RKO (cell line): Measurements from ENCODE around the gene CFAP410.

Experiments used
- DNase-seq: peaks from one replicate; pipeline ENCODE4 v3.0.0-alpha.2; 2016; ENCODE audit warnings: low spot score

The CFAP410 gene

DNA sequence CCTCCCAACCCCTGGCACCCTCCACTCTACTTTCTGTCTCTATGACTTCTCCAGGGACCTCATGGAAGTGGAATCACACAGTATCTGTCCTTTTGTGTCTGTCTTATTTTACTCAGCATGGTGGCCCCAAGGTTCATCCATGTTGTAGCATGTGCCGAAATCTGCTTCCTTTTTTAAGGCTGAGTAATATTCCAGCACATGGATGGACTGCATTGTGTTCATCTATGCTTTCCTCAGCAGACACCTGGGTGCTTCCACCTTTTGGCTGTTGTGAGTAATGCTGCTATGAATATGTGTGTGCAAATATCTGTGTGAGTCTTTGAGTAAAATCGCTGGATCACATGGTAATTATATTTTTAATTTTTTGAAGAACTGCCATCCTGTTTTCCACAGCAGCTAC is 40.9 kb downstream of the CFAP410 start:
- DNase-seq = no peak

- peak; percentile 85 for DNase-seq
Measured at GRCh38 chr21:44297525-44298290, 41.5 kb downstream of the CFAP410 start.

DNA sequence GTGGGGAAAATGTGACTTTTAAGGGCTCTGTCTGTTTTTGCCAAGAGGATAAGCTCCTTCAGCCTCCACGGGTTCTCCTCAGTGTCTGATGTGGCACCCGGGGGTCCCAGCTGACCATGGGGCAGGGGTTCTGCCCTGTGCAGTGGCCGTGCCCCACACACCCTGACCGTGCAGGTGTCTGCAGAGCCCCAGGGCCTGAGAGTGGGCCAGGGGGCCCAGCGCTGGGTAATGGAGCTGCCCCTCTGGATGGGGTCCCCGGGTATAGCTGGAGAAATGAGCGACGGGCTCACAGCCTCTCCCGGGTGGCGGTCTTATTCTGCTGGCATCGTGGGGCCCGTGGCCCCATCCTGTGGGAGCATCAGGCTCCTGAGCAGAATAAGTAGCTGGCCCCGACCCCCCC is 42.3 kb downstream of the CFAP410 start:
- no peak for DNase-seq

DNA sequence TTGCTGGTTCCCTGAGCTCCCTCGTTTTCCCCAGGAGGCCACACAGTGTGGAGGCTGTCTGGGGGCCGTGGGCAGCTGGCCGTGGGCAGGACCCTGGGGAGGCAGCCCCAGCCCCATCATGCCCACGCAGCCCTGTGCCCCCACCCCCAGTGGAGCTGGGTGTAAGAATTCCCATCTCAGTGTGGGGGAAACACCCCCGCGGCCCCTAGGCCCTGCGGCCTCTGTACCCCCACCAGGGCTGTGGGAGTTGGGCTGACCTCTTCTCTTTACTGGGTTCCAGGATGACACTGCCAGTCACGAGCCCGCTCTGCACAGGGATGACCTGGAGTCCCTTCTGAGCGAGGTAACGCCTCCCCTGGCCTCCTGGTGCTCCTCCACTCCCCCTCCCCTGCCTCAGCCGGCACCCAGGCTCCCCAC is 43.1 kb downstream of the CFAP410 start:
- DNase-seq = no peak

DNA sequence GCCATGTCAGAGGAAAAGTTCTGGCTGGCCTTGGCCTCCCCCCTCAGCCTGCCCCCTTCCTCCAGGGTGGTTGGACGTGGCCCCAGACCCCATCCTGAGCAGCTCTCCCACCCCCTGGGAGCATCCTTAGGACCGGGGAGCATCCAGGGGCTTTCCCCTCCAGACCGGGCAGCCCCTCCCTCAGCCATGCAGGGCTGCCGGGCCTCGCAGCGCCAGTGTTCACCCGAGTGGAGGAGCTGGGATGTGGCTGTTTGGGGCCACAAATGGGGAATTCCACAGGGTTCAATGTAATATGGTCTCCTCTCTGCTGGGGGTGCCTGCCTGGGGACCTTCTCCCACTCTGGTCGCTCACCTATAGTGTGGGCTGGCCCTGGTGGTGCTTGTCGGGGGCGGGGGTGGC is 43.5 kb downstream of the CFAP410 start:
- DNase-seq = no peak

DNA sequence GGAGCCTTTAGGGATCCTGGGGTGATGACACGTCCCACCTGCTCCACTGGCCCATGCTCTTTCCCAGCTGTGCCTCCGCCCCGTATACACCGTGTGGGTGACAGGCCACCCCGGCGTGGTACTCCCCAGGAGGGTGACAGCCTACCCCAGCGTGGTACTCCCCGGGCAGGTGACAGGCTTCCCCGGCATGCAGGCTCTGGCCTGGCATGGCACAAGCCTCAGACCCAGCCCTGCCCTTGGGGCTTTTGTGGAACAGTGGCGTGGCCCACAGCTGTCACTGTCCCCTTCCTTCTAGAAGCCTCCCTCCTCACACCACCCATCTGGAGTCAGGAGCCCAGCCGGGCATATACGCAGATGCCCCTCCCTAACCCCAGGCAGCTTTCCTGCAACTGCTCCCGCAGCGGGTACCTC is 44.0 kb downstream of the CFAP410 start:
- no peak for DNase-seq

GRCh38 chr21:44294391-44295162 is 44.6 kb downstream of the CFAP410 start:
- DNase-seq = no peak

- DNase-seq = no peak
Measured at GRCh38 chr21:44293551-44294231, 45.5 kb downstream of the CFAP410 start.

DNA sequence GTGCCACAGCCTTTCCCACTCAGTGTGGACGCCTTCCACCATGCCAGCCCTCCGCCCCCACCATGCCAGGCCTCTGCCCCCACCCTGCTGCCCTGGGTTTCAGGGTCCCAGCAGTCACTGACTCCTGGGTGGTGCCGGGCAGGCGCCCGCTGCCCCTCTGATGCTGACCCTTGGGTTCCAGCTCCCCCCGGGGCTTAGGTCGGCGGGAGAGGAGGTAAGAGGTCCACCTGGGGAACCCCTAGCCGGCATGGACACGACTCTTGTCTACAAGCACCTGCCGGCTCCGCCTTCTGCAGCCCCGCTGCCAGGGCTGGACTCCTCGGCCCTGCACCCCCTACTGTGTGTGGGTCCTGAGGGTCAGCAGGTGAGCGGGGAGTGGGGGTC is 46.4 kb downstream of the CFAP410 start:
- DNase-seq = no peak

DNA sequence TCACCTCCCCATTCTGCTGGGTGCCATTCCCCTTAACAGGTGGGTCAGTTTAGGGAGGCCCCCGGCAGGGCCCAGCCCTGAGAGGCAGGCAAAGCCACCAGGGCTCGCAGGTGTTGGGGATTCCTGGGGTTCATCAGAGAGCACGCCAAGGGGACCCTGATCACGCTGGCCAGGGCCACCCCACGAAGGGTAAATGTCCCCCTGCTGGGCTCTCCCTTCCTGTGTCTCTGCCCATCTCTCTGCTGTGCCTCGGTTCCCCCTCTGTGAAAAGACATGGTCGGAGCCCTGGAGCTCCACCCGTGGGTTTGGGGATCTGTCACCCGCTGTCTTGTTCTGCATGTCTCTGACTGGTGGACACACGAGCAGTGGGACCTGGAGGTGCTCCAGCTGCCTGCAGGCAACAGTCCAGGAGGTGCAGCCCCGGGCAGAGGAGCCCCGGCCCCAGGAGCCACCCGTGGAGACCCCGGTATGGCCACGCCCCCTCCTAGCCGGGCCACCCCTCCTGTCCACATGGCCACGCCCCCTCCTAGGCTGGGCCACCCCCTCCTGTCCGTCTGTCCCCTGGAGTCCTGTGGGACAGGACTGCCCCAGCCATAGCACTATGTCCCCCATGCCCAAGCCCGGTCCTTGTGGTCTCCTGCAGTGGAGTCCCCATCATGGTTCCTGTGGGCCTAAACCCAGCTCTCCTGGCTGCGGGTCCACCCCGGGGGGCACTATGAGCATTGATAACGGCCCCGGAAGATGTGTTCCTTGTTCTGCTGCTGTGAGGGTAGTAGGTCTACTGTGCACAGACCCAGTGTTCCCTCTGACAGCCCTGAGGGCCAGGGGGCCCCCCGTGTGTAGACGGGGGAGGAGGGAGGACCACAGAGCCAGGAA is 47.0 kb downstream of the CFAP410 start:
- no peak for DNase-seq

DNA sequence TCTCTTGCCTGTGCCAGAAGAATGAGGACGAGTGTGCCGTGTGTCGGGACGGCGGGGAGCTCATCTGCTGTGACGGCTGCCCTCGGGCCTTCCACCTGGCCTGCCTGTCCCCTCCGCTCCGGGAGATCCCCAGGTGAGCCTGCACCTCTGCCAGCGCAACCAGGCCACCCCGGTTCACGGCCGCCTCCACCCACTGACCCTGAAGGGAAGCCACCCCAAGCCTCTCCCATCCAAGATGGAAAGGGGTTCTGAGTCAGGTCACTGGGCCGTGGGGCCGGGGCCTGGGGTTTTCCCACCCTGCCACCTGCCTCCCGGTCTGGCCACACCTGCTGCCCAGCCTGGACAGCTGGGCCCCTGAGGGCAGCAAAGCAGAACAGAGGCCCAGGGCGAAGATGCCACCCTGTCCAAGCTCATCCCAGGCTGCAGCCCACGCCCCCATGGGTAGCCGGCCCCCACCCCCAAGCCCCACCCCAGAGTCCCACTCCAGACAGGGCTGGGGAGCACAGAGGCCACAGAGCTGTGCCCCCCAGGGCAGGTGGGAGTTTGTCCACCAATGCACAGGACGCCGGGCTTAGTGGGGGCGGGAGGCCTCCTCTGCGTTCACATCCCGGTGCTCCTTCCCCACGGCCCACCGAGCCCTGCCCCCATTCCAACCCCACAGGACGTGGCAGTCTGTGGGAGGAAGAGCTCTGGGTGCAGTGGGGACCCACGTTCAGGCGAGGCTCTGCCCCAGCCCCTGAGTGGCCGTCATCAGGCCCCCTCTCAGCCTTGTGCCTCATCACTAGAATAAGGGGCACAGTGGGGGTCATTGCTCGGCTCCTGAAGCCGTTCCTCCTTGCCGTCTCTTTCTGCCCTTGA is 47.9 kb downstream of the CFAP410 start:
- DNase-seq = no peak

DNA sequence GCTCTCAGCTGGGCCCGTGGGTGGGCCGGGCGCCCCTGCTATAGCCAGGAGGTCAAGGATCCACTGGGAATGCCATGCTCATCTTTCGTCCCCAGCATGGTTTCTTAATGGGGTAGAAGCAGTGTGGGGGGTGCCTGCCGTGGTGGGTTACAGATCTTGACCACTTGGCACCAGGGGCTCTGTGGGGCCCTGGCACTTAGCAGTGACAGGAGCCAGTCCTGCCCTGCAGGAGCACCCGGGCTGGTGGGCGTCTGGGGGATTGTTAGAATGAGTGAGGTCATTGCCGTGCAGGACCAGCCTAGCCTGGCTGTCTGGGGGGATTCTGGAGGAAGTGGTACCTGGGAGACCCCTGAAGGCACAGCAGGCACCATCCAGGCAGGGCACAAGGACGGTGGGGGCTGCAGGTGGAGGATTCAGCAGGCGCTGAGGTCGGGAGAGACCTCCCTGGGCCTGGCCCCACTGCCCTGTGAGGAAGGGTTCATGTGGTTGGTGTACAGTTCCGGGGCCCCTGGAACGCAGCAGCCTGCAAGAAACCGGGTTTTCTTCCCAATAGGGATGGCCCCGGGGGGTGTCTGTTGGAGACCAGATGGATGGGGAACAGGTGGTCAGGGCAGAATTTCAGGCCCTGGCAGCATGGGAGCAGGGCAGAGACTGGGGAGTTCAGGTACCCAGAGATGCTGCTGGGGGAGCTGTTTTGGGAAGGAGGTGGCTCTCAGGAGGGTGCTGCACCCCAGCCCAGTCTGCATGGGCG is 48.7 kb downstream of the CFAP410 start:
- no peak for DNase-seq

- DNase-seq = no peak
Measured at GRCh38 chr21:44289381-44290010, 49.7 kb downstream of the CFAP410 start.

DNA sequence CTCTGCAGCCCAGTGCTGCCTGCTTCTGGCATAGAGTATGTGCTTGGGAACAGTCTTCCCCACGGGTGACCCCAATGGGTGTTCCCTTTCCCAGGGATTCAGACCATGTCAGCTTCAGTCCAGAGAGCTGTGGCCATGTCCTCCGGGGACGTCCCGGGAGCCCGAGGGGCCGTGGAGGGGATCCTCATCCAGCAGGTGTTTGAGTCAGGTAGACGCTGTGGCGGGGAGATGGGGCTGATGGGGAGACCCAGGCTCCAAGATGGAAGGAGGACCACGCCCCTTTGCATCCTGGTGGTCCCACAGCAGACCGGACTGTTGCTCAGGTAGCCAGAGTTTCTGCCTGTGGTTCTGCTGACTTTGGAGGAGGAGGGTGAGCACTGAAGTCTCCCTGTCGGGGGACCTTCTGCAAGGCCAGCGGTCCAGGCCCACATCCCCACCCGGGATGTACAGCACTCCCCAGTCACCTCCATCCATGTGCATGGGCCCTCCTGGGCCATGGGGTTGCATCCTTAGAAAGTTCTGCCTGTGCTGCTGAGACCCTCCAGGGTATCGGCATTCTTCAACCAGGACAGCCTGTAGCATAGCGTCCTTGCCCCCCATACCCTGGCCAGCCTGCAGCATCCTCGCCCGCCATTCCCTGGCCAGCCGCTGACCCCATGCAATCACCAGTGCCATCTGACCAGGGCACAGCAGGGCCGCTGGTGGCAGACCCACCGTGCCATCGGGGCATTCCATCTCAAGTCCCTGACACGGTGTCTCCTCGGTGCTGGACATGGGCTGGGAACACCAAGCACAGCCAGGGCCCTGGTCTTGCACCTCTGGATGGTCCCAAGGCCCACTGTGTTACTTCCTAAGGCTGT is 50.7 kb downstream of the CFAP410 start:
- DNase-seq = no peak

DNA sequence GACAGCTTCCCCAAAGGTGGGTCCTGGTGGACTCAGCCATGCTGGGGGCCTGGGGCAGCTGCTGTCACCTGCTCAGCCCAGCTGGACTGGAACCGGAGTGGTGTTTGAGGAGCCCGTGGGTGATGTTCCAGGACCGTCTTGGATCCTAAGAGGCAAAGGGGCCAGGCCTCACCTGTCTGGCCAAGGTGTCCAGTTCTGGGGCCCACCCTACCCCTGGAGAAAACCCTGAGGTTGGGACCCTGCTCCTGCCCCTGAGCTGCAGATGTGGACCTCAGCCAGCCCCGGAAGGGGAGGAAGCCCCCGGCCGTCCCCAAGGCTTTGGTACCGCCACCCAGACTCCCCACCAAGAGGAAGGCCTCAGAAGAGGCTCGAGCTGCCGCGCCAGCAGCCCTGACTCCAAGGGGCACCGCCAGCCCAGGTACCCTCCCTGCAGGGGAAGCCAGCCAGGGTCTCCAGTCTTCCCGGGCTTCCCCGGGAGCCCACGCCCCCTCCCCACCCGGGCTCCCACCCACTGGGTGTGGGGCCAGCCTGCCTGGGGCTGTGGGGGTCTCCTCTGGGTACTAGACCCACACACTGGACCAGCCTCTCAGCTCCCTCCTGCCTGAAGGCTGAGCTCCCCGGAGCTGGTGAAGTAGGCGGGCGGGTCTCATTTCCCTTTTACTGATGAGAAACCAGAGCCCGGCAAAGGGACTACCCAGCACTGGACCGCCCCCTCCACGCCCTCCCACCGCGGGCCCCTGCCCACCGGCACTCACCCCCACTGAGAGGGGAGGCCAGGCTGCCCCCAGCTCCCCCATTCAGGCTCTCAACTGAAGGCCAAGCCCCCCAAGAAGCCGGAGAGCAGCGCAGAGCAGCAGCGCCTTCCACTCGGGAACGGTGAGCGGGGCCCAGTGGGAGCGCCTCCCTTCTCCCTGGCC is 52.2 kb downstream of the CFAP410 start:
- DNase-seq = no peak

GRCh38 chr21:44286086-44286715 is 53.0 kb downstream of the CFAP410 start:
- DNase-seq = no peak
